ENCODE results near the gene OSR1. TPM values are rescaled to one million over a fixed set of nuclear protein-coding genes. Genes with fewer than 3 reads are reported as not detected.

The OSR1 gene
- total RNA-seq, 1 experiment from 2014 or later: 2.6 TPM

GRCh38 chr2:19357402-19358241, 801 bp downstream of the OSR1 start:
- BruUV-seq (replicated peaks): no TSS peak
- TF ChIP-seq TCF7L2 (IDR thresholded peaks at IDR 0.05; ENCODE audit: borderline replicate concordance, extremely low read depth, insufficient read depth, insufficient read length): no peak
- intact Hi-C loops (cut with micrococcal nuclease): no loop called here
- DNase-seq (ENCODE audit: low read depth, low spot score) (no peak), ATAC-seq (peak; percentile 13)
- Histone ChIP-seq H3K27me3 (ENCODE audit: insufficient read depth, low read length) (no peaks in the 10 kb centered on the region), H3K9me2 (ENCODE audit: insufficient read depth) (no peaks in the 10 kb centered on the region), H3K36me3 (ENCODE audit: control insufficient read depth in 1 of 2, insufficient read depth in 2 of 2, low read length in 2 of 2) (no peaks in the 10 kb centered on the region; a peak in 1 of 4 replicates), H3K9ac (ENCODE audit: low read length) (peak overlapping the region; percentile 61), H2AFZ (ENCODE audit: low read depth, low read length, poor library complexity, severe bottlenecking) (peak overlapping the region; percentile 45), H3K4me2 (ENCODE audit: low read length) (peak overlapping the region; percentile 87), H3K4me3 (replicated peaks in 1 of 2; ENCODE audit: low read depth in 1 of 2, low read length in 2 of 2) (peak overlapping the region; percentile 52 to 64), H3K4me1 (ENCODE audit: control insufficient read depth in 1 of 2, insufficient read depth in 2 of 2, low read length in 2 of 2) (peaks cover 0 to 15% of the 10 kb centered on the region in 2 experiments; a peak in 2 of 4 replicates), H3K27ac (ENCODE audit: low read depth, low read length) (peak overlapping the region; percentile 38; the same call in 1 of the 2 replicates), H3K9me3 (ENCODE audit: control insufficient read depth in 1 of 2, insufficient read depth in 1 of 2, low read depth in 1 of 2, low read length in 2 of 2) (no peaks in the 10 kb centered on the region), H4K20me1 (ENCODE audit: insufficient read depth) (no peaks in the 10 kb centered on the region), H3K79me2 (ENCODE audit: insufficient read depth, low read length) (no peaks in the 10 kb centered on the region)
- POLR2A ChIA-PET: no interaction called here
- CTCF ChIA-PET: interaction anchor here (0.7 kb wide), 1 partner anchor 506 kb away, joined by 5 read pairs; no protein-coding TSS in a partner anchor
- RAD21 ChIA-PET (ENCODE audit: low non-redundant PET in 1 of 2, low total read pairs in 2 of 2, uncharacterized antibody in 2 of 2, unreplicated experiment in 2 of 2): no interaction called here

GRCh38 chr2:19356545-19357401, 1.6 kb downstream of the OSR1 start:
- BruUV-seq (replicated peaks): no TSS peak
- Histone ChIP-seq H3K79me2 (ENCODE audit: insufficient read depth, low read length) (no peaks in the 10 kb centered on the region), H3K9me3 (ENCODE audit: control insufficient read depth in 1 of 2, insufficient read depth in 1 of 2, low read depth in 1 of 2, low read length in 2 of 2) (no peaks in the 10 kb centered on the region), H3K27me3 (ENCODE audit: insufficient read depth, low read length) (no peaks in the 10 kb centered on the region), H3K36me3 (ENCODE audit: control insufficient read depth in 1 of 2, insufficient read depth in 2 of 2, low read length in 2 of 2) (no peaks in the 10 kb centered on the region; a peak in 1 of 4 replicates), H3K9ac (ENCODE audit: low read length) (no peak overlapping the region), H3K4me1 (ENCODE audit: control insufficient read depth in 1 of 2, insufficient read depth in 2 of 2, low read length in 2 of 2) (peaks cover 0 to 8% of the 10 kb centered on the region in 2 experiments; a peak in 2 of 4 replicates), H2AFZ (ENCODE audit: low read depth, low read length, poor library complexity, severe bottlenecking) (no peak overlapping the region), H3K4me3 (replicated peaks in 1 of 2; ENCODE audit: low read depth in 1 of 2, low read length in 2 of 2) (no peak overlapping the region), H4K20me1 (ENCODE audit: insufficient read depth) (no peaks in the 10 kb centered on the region), H3K9me2 (ENCODE audit: insufficient read depth) (no peaks in the 10 kb centered on the region), H3K4me2 (ENCODE audit: low read length) (no peak overlapping the region), H3K27ac (ENCODE audit: low read depth, low read length) (no peak overlapping the region)
- ChIA-PET POLR2A (no interaction called here), RAD21 (ENCODE audit: low non-redundant PET in 1 of 2, low total read pairs in 2 of 2, uncharacterized antibody in 2 of 2, unreplicated experiment in 2 of 2) (no interaction called here), CTCF (no interaction called here)
- ATAC-seq (no peak), DNase-seq (ENCODE audit: low read depth, low spot score) (no peak)
- intact Hi-C loops (cut with micrococcal nuclease): no loop called here
- TF ChIP-seq SIN3A (IDR thresholded peaks at IDR 0.05; ENCODE audit: low read depth) (no peak), CEBPB (IDR thresholded peaks at IDR 0.05; ENCODE audit: low read depth) (no peak), YY1 (IDR thresholded peaks at IDR 0.05; ENCODE audit: extremely low read depth, insufficient replicate concordance, low read depth, low read length) (no peak), EZH2phosphoT487 (IDR thresholded peaks at IDR 0.05; ENCODE audit: borderline replicate concordance) (no peak), FOSL1 (IDR thresholded peaks at IDR 0.05; ENCODE audit: low read depth) (no peak), ZBTB33 (IDR thresholded peaks at IDR 0.05; ENCODE audit: extremely low read depth, insufficient replicate concordance, low read length) (no peak), POLR2AphosphoS5 (IDR thresholded peaks at IDR 0.05; ENCODE audit: low read depth, low read length) (no peak), RAD21 (IDR thresholded peaks at IDR 0.05; ENCODE audit: low read depth) (no peak), ZFX (IDR thresholded peaks at IDR 0.05) (no peak), TCF7L2 (IDR thresholded peaks at IDR 0.05; ENCODE audit: borderline replicate concordance, extremely low read depth, insufficient read depth, insufficient read length) (no peak), CTCF (IDR thresholded peaks at IDR 0.05 in 2 of 3, conservative IDR thresholded peaks at IDR 0.05 in 1 of 3; ENCODE audit: borderline replicate concordance in 1 of 3, insufficient read depth in 1 of 3, low read depth in 2 of 3, low read length in 2 of 3) (no peak)

All from HCT116 (cell line).